ENCODE data around the gene GPN2.

GRCh38 chr1:26921126-26921539, 31.1 kb upstream of the GPN2 start:
- TF ChIP-seq CTCF (IDR thresholded peaks at IDR 0.05): no peak
- TF ChIP-seq POLR2A (IDR thresholded peaks at IDR 0.05): no peak

All from right lobe of liver (tissue), 4 donors.